H9 (cell line): Measurements from ENCODE around the gene TMTC3. TPM values are rescaled to one million over a fixed set of nuclear protein-coding genes. Genes with fewer than 3 reads are reported as not detected.

Experiments
- DNase-seq: peaks from one replicate; pipeline ENCODE4 v3.0.0-alpha.2; 2017
- H2AFZ ChIP-seq: one replicate; pipeline ENCODE4 v1.6.1; 2013; ENCODE audit warnings: mild to moderate bottlenecking, low read length, control low read depth, moderate library complexity
- H2AK5ac ChIP-seq: 2 replicates; pipeline ENCODE4 v1.6.1; 2013; ENCODE audit warnings: low read length, control low read depth, mixed read lengths; ENCODE audit not compliant: insufficient read length
- H2BK120ac ChIP-seq: one replicate; pipeline ENCODE4 v1.6.1; 2013; ENCODE audit warnings: low read depth, mild to moderate bottlenecking, low read length, control low read depth, inconsistent platforms; ENCODE audit not compliant: poor library complexity, severe bottlenecking
- H2BK12ac ChIP-seq: 2 replicates; pipeline ENCODE4 v1.6.1; 2013; ENCODE audit warnings: low read length, control low read depth, mixed read lengths, low read depth; ENCODE audit not compliant: insufficient read length
- H2BK15ac ChIP-seq: 2 replicates; pipeline ENCODE4 v1.6.1; 2013; ENCODE audit warnings: low read depth, low read length, control low read depth
- H2BK20ac ChIP-seq: one replicate; pipeline ENCODE4 v1.6.1; 2013; ENCODE audit warnings: low read depth, mild to moderate bottlenecking, low read length, control low read depth, inconsistent platforms; ENCODE audit not compliant: poor library complexity, severe bottlenecking
- H2BK5ac ChIP-seq: 2 replicates; pipeline ENCODE4 v1.6.1; 2013; ENCODE audit warnings: low read length, control low read depth, mixed read lengths; ENCODE audit not compliant: insufficient read length
- H3K14ac ChIP-seq: 2 replicates; pipeline ENCODE4 v1.6.1; 2013; ENCODE audit warnings: low read length, control low read depth; ENCODE audit not compliant: insufficient read depth
- H3K18ac ChIP-seq: 2 replicates; pipeline ENCODE4 v1.6.1; 2013; ENCODE audit warnings: low read depth, mild to moderate bottlenecking, mixed read lengths, low read length, control low read depth; ENCODE audit not compliant: insufficient read length
- H3K23ac ChIP-seq: 2 replicates; pipeline ENCODE4 v1.6.1; 2013; ENCODE audit warnings: low read length, control low read depth, mixed read lengths, low read depth; ENCODE audit not compliant: insufficient read length
- H3K23me2 ChIP-seq: 2 replicates; pipeline ENCODE4 v1.6.1; 2013; ENCODE audit warnings: low read depth, mild to moderate bottlenecking, mixed read lengths, low read length, control low read depth; ENCODE audit not compliant: insufficient read length, poor library complexity, severe bottlenecking
- H3K27ac ChIP-seq: 2 replicates; pipeline ENCODE4 v1.5.1; 2013; ENCODE audit warnings: low read length, control low read depth, mixed read lengths, low read depth; ENCODE audit not compliant: insufficient read length
- H3K27me3 ChIP-seq: 2 replicates; pipeline ENCODE4 v1.6.1; 2013; ENCODE audit warnings: low read length, control low read depth, inconsistent platforms; ENCODE audit not compliant: insufficient read depth
- H3K4ac ChIP-seq: 2 replicates; pipeline ENCODE4 v1.6.1; 2013; ENCODE audit warnings: low read depth, mild to moderate bottlenecking, control low read depth, inconsistent platforms, low read length, moderate library complexity
- H3K4me1 ChIP-seq: 2 replicates; pipeline ENCODE4 v1.6.1; 2013; ENCODE audit warnings: low read length, control low read depth, inconsistent platforms; ENCODE audit not compliant: insufficient read depth
- H3K4me2 ChIP-seq: 2 replicates; pipeline ENCODE4 v1.6.1; 2013; ENCODE audit warnings: low read length, control low read depth, mixed read lengths; ENCODE audit not compliant: insufficient read length, insufficient read depth
- H3K56ac ChIP-seq: 2 replicates; pipeline ENCODE4 v1.6.1; 2013; ENCODE audit warnings: low read depth, mild to moderate bottlenecking, mixed read lengths, low read length, control low read depth; ENCODE audit not compliant: insufficient read length
- H3K79me1 ChIP-seq: 2 replicates; pipeline ENCODE4 v1.6.1; 2013; ENCODE audit warnings: low read depth, mild to moderate bottlenecking, moderate library complexity, low read length, control low read depth, inconsistent platforms; ENCODE audit not compliant: insufficient read depth, poor library complexity, severe bottlenecking
- H3K79me2 ChIP-seq: 2 replicates; pipeline ENCODE4 v1.6.1; 2013; ENCODE audit warnings: low read length, control low read depth, inconsistent platforms; ENCODE audit not compliant: insufficient read depth
- H3K9ac ChIP-seq: 2 replicates; pipeline ENCODE4 v1.6.1; 2013; ENCODE audit warnings: low read length, control low read depth, mixed read lengths; ENCODE audit not compliant: insufficient read length; ENCODE audit errors: extremely low read depth
- H3K9me3 ChIP-seq: one replicate; pipeline ENCODE4 v1.6.1; 2013; ENCODE audit warnings: low read depth, low read length, inconsistent platforms; ENCODE audit not compliant: control insufficient read depth
- H3T11ph ChIP-seq: one replicate; pipeline ENCODE4 v1.6.1; 2013; ENCODE audit warnings: mild to moderate bottlenecking, low read length, control low read depth, inconsistent platforms
- H4K20me1 ChIP-seq: one replicate; pipeline ENCODE4 v1.6.1; 2013; ENCODE audit not compliant: control insufficient read depth, insufficient read length, insufficient read depth
- H4K5ac ChIP-seq: 2 replicates; pipeline ENCODE4 v1.6.1; 2013; ENCODE audit warnings: low read depth, mild to moderate bottlenecking, mixed read lengths, low read length, control low read depth; ENCODE audit not compliant: insufficient read length
- H4K8ac ChIP-seq: replicated peaks from 2 replicates; pipeline ENCODE4 v1.6.1; 2013; ENCODE audit warnings: low read length, control low read depth, mixed read lengths, low read depth; ENCODE audit not compliant: insufficient read length
- H4K91ac ChIP-seq: 2 replicates; pipeline ENCODE4 v1.6.1; 2013; ENCODE audit warnings: low read depth, mild to moderate bottlenecking, moderate library complexity, mixed read lengths, low read length, control low read depth; ENCODE audit not compliant: insufficient read length
- H3K27ac Mint-ChIP-seq, 3 experiments: 2 replicates in 2 of 3; 3 replicates in 1 of 3; pipeline ENCODE4 v1.8.0; 2020 to 2021; ENCODE audit warnings: mixed read lengths in 3 of 3, mild to moderate bottlenecking in 1 of 3, moderate library complexity in 1 of 3
- H3K27me3 Mint-ChIP-seq: 2 replicates; pipeline ENCODE4 v1.8.0; 2021; ENCODE audit warnings: low read depth, mild to moderate bottlenecking, moderate library complexity, mixed read lengths
- H3K36me3 Mint-ChIP-seq, 3 experiments: 2 replicates in 2 of 3; 3 replicates in 1 of 3; pipeline ENCODE4 v1.8.0; 2020 to 2021; ENCODE audit warnings: low read depth in 3 of 3, mixed read lengths in 3 of 3; ENCODE audit not compliant: insufficient read depth in 1 of 3
- H3K4me1 Mint-ChIP-seq, 2 experiments: 2 replicates each; pipeline ENCODE4 v1.8.0; 2020; ENCODE audit warnings: mixed read lengths in 2 of 2
- H3K4me3 Mint-ChIP-seq, 2 experiments: 2 replicates in 1 of 2; 3 replicates in 1 of 2; pipeline ENCODE4 v1.8.0; 2020 to 2021; ENCODE audit warnings: mild to moderate bottlenecking in 2 of 2, mixed read lengths in 2 of 2, moderate library complexity in 1 of 2
- H3K9me3 Mint-ChIP-seq, 2 experiments: 2 replicates in 1 of 2; 3 replicates in 1 of 2; pipeline ENCODE4 v1.8.0; 2020; ENCODE audit warnings: mild to moderate bottlenecking in 2 of 2, mixed read lengths in 2 of 2, moderate library complexity in 1 of 2
- CTCF ChIP-seq: fragments of 200-600 bp; sonication (generic); conservative IDR thresholded peaks from 3 replicates; pipeline ENCODE4 v1.8.0; 2021; ENCODE audit warnings: antibody characterized with exemption, mild to moderate bottlenecking
- WGBS: extraction: QIAGEN DNeasy Blood & Tissue Kit; methylation state at CpG from one replicate; pipeline ENCODE4 v1.1.7; 2013; ENCODE audit warnings: missing lambda C conversion rate, low lambda C conversion rate, mixed read lengths; ENCODE audit not compliant: insufficient read length; ENCODE audit errors: extremely low coverage; 5-methylcytosine and 5-hydroxymethylcytosine counted together
- total RNA-seq: library from RNA; stranded (reverse); gene quantifications from 2 replicates; pipeline ENCODE4 v1.2.1, GENCODE V29; 2021

TMTC3 gene
- total RNA-seq, 1 experiment from 2014 or later, result 37.7 TPM

- Histone ChIP-seq H2BK15ac (no peak overlapping the region), H2AFZ (no peak overlapping the region), H4K8ac (no peak overlapping the region), H3K4me2 (peak overlapping the region; percentile 75), H3K56ac (no peak overlapping the region), H2BK5ac (no peak overlapping the region), H2BK12ac (no peak overlapping the region), H3K14ac (no peak overlapping the region), H3K79me1 (no peaks in the 10 kb centered on the region), H3K9ac (no peak overlapping the region), H3K23ac (no peak overlapping the region), H4K20me1 (no peaks in the 10 kb centered on the region), H3K23me2 (no peaks in the 10 kb centered on the region), H3K79me2 (peaks cover 5% of the 10 kb centered on the region; the same call in 1 of the 2 replicates), H3K18ac (no peak overlapping the region), H4K5ac (no peak overlapping the region), H4K91ac (no peak overlapping the region), H3K9me3 (no peaks in the 10 kb centered on the region), H2AK5ac (no peak overlapping the region), H3K4ac (no peak overlapping the region), H2BK120ac (no peak overlapping the region), H2BK20ac (no peak overlapping the region), H3K27me3 (no peaks in the 10 kb centered on the region), H3T11ph (no peak overlapping the region), H3K27ac (no peak overlapping the region), H3K4me1 (peaks cover 5% of the 10 kb centered on the region; the same call in 1 of the 2 replicates)
- no peak for DNase-seq
- H3K27me3 Mint-ChIP-seq, result no peaks in the 10 kb centered on the region
- H3K4me3 Mint-ChIP-seq, result peak overlapping the region; percentile 88 to 97
- peaks cover 0 to 11% (median 0%) of the 10 kb centered on the region in 3 experiments; a peak in 3 of 7 replicates for H3K36me3 Mint-ChIP-seq
- no peaks in the 10 kb centered on the region for H3K9me3 Mint-ChIP-seq
- peak overlapping the region in 2 of 3 experiments; percentile 76 to 80; a peak in 4 of 7 replicates for H3K27ac Mint-ChIP-seq
- WGBS, result no CpG with 5 or more reads among the region's 13 CpGs
- H3K4me1 Mint-ChIP-seq, result peaks cover 32 to 35% of the 10 kb centered on the region in 2 experiments
- TF ChIP-seq CTCF, result no peak
Observed at GRCh38 chr12:88141425-88141773, 708 bp upstream of the TMTC3 start.
